GM13977 (cell line): ENCODE data around the gene ENOPH1.

Experiments
- DNase-seq: peaks from one replicate; pipeline ENCODE4 v3.0.0; 2012; ENCODE audit warnings: low spot score
- in situ Hi-C: fragments of 300-500 bp; cut with MboI; formaldehyde crosslinking; loops from one replicate; pipeline ENCODE4 v1.12.0; 2022; ENCODE audit warnings: low sequenced_read_pairs, low pct_unique_long_range_greater_than_20kb, mixed read lengths, inconsistent platforms; ENCODE audit not compliant: unreplicated experiment
- TF ChIP-seq, protein P1 (sequence below): IDR thresholded peaks from 2 replicates; pipeline ENCODE4 v1.5.1; 2012; ENCODE audit warnings: mild to moderate bottlenecking, control low read depth; ENCODE audit not compliant: insufficient read depth; ENCODE audit errors: extremely low read depth, missing control alignments

The ENOPH1 gene

DNA sequence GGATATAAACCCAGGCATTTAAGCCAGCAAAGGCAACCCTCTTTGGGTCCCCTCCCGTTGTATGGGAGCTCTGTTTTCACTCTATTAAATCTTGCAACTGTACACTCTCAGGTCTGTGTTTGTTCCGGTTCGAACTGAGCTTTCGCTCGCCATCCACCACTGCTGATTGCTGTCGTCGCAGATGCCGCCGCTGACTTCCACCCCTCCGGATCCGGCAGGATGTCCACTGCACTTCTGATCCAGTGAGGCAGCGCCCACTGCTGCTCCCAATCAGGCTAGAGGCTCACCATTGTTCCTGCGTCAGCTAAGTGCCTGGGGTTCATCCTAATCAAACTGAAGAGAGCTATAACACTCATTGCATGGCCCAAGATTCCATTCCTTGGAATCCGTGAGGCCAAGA is 49.2 kb downstream of the ENOPH1 start:
- TF ChIP-seq, protein P1, sequence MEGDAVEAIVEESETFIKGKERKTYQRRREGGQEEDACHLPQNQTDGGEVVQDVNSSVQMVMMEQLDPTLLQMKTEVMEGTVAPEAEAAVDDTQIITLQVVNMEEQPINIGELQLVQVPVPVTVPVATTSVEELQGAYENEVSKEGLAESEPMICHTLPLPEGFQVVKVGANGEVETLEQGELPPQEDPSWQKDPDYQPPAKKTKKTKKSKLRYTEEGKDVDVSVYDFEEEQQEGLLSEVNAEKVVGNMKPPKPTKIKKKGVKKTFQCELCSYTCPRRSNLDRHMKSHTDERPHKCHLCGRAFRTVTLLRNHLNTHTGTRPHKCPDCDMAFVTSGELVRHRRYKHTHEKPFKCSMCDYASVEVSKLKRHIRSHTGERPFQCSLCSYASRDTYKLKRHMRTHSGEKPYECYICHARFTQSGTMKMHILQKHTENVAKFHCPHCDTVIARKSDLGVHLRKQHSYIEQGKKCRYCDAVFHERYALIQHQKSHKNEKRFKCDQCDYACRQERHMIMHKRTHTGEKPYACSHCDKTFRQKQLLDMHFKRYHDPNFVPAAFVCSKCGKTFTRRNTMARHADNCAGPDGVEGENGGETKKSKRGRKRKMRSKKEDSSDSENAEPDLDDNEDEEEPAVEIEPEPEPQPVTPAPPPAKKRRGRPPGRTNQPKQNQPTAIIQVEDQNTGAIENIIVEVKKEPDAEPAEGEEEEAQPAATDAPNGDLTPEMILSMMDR, result no peak
- no peak for DNase-seq
- in situ Hi-C loops, result no loop called here

DNA sequence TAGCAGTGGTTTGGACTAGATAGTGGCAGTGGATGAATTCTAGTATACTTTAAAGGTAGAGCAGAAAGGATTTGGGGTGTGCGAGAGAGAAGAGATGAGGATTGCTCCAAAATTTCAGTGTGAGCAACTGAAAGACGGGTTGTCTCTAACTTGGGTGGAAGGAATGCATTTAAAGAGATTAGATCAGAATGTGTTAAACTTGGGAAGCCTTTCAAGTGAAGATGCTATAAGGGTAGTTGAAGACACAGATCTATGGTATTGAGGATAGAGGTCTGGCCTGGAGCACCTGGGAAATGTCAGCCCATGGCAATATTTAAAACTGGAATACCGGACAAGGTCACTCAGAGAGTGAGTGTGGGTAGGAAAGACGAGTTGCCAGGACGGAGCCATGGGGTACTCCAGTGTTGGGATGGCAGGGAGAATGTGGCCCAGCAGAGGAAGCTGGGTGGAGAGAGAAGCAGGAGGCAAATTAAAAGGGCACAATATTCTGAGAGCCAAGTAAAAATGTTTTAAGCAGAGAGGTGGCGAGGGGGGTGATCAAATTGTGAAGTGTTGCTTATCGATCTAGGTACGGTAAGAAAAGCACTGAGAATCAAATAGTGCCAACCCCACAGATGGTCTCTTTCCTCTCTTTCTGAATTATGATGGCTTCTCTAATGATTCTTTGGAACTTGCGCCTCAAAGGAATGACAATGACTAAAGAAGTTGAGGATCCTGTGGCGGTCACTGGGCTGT is 50.5 kb downstream of the ENOPH1 start:
- in situ Hi-C loops, result no loop called here
- DNase-seq, result no peak
- TF ChIP-seq, protein P1, result no peak

DNA sequence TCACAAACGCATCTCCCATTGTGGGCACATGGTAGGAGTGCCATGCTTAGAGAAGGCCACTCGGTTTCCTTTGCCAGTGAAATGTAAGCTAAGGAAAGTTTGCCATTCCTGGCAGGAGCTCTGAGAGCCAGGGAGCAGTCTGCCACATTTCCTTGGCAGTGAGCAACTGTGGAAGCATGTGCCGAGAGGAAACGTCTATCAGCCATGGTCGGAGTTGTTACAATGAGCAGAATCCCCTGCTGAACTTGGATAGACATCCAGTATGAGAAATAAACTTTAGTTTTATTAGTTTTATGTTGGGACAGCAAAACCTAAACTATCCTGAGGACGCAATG is 51.1 kb downstream of the ENOPH1 start:
- in situ Hi-C loops, result no loop called here
- DNase-seq, result no peak
- TF ChIP-seq, protein P1, result no peak

DNA sequence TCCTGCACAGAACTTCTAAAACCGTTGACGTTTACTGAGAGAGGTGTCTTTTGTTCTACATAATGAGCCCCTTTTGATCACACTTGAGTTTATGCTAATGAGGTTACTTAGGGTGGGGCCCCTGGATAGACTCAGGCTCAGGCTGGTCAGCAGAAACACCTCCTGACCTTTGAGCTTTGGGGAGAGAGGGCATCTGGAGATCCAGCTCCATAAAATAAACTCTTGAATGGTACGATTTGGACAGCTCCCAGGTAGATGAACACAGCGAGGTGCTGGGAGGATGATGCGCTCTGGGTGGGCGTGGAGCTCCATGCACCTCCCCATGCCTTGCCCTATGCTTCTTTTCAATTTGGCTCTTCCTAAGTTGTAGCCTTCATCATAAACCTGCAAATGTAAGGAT is 52.0 kb downstream of the ENOPH1 start:
- in situ Hi-C loops, result no loop called here
- no peak for DNase-seq
- TF ChIP-seq, protein P1, result no peak

DNA sequence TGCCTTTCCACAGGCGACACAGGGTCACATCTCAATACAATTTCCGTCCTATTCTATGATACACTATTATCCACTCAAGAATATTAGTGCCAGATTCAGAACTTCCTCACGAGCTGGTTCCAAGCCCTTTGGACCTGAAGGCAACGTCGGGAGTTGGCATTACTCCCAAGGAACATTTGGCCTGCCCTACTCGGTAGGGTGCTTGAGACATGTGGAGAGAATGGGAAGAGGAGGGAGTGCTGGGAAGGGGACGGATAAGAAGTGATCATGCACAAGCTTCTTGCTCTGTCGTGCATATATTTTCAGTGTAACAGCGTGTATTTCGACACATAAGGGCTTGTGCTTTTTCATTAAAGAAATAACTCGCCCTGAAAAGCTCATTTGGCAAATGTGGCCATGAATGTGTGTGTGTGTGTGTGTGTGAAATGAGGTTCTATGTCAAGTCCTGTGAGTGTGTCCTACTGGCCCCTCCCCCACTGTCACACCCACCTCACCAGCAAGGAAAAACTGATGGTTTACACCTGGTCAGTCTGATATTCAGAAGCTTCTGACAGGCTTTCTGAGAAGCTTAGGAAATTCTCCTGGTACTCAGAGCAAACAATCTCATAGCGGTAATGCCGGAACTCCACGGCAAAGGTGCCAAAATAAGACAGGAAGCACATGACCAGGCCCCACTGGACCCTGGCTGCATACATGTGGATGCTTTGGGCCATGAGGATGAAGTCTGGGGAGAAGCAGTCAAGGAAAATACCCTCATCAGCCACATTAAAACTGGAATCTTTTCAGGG is 54.8 kb downstream of the ENOPH1 start:
- DNase-seq, result no peak
- in situ Hi-C loops, result no loop called here
- TF ChIP-seq, protein P1, result no peak

DNA sequence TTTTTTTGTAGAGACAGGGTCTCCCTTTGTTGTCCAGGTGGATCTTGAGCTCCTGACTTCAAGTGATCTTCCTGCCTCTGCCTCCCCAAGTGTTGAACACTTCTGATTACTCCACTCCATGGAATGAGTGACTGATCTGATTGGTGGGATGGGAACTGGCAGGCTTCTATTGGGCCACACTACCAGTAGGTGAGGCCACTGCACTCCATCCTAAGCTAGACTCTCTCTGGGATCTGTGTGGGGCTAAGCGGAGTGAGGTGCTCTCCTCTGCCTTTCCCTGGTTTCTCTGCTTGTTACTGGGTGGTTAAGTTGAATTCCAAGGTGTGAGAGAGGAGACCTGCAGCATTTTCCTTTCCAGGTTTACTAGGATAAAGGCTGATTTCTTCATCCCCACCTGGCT is 58.7 kb downstream of the ENOPH1 start:
- no peak for DNase-seq
- TF ChIP-seq, protein P1, result no peak
- in situ Hi-C loops, result no loop called here
